IPS DF 19.7 (cell line): Measurements from ENCODE around the gene TNFSF10.
"Not testable (repeated sequence)": the region's sequence is repeated elsewhere in the genome, so short reads cannot be mapped to it uniquely, and the experiment has no call there.

ENCODE experiments used
- DNase-seq: peaks from one replicate; pipeline ENCODE4 v3.0.0-alpha.2; 2013; ENCODE audit warnings: low read depth, low spot score

The TNFSF10 gene

DNA sequence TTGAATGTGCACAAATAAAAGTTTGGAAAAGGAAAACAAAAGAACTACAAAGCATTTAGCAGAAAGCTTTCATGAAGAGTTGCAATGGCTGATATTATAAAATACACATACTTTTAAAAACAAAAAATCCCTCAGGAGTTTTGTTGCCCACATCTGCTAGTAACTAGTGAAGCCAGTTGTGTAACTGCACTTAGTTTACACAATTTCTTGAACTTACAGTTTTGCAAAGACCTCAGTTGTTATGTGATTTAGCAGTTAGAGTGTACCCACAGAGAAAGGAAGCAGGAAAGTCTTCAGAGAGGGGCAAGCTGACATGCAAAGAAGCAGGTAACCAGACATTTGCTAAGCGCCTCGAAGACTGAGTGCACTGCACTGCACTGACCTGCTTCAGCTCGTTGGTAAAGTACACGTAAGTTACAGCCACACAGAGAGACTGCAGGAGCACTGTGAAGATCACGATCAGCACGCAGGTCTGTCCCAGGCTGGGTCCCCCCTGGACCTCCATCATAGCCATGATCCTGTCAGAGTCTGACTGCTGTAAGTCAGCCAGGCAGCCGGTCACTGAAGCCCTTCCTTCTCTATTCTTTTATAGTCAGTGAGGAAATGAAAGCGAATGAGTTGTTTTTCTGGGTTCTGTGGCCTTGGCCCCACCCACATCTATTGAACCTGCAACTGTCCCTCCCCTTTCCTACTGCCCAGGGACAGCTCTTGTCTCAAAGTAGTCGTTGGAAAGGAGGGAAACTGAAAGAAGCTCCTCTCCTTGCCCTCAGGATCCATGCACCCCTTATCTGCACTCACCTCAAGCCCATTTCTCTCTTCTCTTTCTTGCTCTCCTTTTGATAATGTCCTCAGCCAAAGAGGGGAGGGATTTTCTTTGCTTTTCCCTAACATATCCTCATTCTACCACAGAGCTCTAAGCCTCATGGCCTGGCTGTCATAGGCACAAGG is at the start of gene TNFSF10:
Gene TNFSF10, minus strand, starts transcription at position 560 of the 948 bp plus-strand sequence. Its CDS starts 46 bp downstream, at position 514.
- DNase-seq, result no peak

DNA sequence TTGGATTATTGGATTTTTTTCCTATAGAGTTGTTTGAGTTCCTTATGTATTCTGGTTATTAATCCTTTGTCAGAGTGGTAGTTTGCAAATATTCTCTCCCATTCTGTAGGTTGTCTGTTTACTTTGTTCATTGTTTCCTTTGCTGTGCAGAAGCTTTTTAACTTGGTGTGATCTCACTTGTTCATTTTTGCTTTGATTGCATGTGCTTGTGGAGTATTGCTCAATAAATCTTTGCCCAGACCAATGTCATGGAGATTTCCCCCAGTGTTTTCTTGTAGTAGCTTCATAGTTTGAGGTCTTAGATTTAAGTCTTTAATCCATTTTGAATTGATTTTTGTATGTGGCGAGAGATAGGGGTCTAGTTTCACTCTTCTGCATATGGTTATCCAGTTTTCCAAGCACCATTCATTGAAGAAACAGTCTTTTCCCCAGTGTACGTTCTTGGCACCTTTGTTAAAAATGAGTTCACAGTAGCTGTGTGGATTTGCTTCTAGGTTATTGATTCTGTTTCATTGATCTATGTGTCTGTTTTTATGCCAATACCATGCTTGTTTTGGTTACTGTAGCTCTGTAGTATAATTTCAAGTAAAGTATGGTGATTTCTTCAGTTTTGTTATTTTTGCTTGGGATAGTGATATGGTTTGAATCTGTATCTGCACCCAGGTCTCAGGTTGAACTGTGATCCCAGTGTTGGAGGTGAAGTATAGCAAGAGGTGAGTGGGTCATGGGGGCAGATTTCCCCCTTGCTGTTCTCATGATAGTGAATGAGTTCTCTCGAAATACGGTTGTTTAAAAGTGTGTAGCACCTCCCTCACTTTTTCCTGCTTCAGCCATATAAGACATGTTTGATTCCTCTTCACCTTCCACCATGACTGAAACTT is 46.1 kb upstream of the TNFSF10 start:
- no peak for DNase-seq

- DNase-seq, result no peak
These were observed 45.5 kb upstream of the TNFSF10 start for GRCh38 chr3:172568701-172569100.

GRCh38 chr3:172566785-172567184 is 43.6 kb upstream of the TNFSF10 start:
- not testable (repeated sequence) for DNase-seq

DNA sequence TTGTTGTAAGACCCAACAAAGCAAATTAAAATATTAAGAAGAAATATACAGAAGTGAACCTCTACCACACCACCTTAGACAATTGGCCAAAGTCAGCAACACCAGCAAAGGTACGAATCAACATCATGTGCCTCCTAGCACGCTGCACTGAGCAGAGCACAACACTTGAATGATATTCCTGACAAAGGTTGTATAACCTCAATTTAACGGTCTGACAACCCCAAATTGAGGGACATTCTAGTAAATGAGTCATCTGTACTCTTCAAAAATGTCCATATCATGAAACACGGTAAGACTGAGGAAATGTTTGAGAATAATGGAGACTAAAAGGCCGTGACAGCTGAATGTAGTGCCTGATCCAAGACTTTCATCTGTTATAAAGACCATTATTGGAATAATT is 41.3 kb upstream of the TNFSF10 start:
- DNase-seq, result no peak

DNA sequence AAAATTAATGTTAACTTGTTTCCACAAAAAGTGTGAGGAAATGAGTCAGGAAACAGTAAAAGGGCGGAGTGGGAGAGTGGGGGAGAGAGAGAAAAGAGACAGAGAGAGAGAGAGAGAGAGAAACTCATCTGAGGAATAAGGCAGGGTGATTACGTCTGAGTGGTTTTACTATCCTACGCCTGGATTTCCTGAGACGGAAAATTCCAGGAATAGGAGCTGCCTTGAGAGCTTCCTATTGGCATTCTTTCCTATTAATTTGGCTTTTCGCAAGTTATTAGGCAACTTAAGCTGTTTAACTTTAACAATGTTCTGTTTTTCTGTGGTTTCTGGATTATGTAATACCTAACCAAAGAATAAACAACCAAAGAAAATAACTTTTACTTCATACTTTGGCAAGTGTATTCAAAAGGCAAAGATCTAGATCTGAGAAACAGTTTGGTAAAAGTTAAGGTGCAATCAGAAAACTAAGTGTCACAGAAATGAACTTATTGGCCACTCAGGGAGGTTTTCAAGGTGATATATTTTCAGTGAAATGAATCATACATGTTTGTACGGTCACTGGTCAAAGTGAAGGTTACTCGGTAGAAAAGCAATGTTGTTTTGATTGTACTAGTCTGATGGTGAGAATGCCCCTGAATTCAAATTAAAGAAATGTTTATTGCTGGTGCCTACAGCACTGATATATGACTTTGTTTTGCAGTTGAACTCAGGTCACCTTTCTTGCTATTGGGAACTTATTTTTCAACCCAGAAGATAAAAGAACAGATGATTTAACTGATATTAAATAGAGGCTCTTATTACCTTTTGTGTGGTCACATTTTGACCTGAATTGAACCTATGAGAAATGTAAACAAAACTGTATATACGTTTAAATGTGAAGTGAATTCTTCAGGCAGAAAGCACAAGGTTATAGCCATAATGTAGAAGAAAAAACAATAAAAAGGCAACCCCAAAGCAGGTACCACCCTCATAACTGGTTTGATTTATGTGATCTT is 39.9 kb upstream of the TNFSF10 start:
- DNase-seq, result no peak

DNA sequence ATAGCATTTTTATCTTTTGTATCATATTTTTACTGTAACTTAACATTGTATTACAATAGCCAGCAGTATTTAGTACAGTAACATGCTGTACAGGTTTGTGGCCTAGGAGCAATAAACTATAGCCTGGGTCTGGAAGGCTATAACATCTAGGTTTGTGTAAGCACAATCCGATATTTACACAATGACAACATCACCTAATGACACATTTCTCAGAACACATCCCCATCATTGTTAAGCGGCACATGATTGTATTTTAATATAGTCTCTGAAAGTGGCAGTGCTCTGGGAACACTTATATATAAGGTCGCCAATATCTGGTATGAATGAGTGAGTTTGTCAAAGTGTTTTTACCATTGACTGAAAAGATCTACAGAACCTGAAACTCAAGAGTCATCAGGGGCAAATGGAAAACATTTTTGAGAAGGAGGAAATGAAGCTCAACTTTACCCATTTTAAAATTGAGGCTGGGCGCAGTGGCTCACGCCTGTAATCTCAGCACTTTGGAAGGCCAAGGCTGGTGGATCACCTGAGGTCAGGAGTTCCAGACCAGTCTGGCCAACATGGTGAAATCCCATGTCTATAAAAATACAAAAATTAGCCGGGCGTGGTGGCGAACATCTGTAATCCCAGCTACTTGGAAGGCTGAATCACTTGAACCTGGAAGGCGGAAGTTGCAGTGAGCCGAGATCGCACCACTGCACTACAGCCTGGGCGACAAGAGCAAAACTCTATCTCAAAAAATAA is 38.8 kb upstream of the TNFSF10 start:
- DNase-seq, result no peak

GRCh38 chr3:172560586-172560985 is 37.4 kb upstream of the TNFSF10 start:
- no peak for DNase-seq

GRCh38 chr3:172560026-172560425 is 36.8 kb upstream of the TNFSF10 start:
- DNase-seq, result no peak

DNA sequence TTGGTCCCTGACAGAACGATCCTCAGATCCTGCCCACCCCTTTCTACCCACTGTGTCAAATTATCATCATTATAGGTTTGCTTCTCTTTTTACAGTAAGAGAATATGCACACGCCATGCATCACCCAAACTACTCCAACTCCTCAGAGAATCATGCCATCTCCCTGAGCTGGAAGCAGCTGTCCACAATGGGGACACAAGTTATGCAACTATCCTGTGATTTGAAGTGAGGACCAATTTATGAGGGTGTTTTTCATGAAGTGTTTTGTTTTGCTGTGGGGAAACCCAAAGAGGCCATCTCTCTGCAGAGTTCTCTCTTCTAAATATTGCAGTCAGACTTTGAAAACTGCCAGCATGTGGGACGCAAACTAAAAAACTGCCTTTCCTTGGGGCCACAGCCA is 35.8 kb upstream of the TNFSF10 start:
- no peak for DNase-seq

DNA sequence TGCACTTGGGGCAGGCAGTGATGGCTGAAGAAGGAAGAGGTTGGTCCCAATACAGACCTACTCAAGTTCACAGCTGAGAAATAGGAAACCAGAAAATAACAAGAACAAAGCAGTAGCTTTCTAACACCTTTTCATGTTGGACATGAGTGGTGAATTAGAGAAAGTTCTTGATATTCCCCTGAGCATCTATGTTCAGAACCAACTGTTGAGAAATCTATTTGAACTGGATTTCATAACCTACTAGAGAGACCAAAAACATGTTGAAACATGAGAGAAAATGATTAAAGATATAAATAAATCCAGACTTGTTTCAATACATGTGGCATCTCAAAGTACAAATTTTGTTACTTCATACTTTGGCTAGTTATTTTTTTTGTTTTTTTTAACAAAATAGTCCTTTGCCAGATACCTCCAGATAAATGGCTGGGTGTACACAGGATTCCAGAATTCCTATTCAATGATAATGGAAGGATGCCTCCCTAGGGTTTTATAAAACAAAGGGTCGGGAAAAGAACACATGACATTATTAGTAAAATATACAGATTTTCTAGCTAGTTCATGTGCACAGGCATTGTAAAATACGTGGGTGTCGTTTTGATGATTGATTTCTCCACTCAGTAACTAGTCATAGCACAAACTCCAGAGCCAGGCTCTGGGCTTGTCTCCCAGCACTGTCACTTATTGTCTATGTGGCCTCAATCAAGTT is 34.4 kb upstream of the TNFSF10 start:
- DNase-seq, result no peak

- DNase-seq, result no peak
These were observed 30.5 kb upstream of the TNFSF10 start for GRCh38 chr3:172553526-172554252.

GRCh38 chr3:172552607-172553006 is 29.4 kb upstream of the TNFSF10 start:
- DNase-seq, result no peak

DNA sequence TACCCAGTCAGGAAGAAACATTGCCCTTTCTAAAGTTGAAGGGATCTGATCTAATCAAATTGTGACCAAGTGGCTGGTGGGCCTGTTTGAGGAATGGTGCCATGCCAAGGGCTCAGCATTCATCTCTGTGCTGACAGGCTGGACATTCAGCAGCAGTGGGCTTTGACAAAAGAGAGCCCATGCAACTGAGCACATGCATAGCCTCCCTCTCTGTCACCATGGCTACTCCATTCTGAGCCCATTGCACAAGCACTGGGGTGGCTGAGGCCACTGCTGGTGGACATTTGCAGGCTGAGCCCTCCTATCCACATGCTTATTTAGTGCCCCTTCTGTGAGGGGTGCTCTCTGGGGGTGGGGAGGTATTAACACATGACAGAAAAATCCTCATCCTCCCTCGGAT is 28.6 kb upstream of the TNFSF10 start:
- no peak for DNase-seq

DNA sequence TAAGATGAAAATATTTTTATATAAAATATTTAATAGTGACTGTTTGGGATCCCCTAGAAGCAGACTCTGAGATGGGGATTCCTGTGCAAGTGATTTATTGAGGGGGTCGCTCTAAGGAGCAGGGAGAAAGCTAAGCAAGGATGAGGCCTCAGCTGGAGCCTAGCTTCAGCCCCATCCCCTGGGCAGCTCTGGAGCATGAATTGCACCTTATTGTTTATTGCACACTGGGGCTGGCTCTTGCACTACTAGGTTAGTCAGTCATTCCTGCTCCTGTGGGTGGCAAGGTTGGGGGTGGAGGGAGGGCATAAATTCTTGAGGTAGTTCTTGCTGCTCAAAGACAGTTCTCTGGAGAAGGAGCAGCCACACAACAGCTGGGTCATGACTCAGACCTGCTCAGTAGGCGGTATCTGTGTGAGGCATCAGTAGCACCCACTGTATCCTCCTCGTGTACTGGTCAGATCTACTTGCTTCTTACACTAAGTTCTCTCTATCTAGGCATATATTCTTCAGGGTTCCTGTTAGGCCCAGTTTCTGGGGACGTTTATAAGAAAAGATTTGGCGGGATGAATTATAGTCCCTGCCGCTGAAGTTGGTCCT is 27.2 kb upstream of the TNFSF10 start:
- DNase-seq, result no peak

- no peak for DNase-seq
These were observed 25.9 kb upstream of the TNFSF10 start for GRCh38 chr3:172549144-172549543.

- no peak for DNase-seq
These were observed 23.5 kb upstream of the TNFSF10 start for GRCh38 chr3:172546628-172547214.

DNA sequence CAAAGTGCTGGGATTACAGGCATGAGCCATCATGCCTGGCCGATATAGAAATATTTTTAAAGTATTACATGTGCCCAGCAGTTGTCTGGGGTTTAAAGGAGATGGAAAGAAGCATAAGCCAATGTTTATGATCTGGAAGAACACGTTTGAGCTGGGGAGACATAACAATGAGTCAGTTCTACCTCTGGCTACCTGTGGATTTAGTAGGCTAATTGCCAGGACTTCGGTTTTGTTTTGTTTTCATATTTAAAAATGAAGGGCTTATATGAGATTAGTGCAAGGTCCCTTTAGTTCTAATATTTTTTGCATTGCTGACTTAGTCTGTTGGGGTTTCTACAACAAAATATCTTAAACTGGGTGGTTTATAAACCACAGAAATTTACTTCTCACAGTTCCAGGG is 22.9 kb upstream of the TNFSF10 start:
- no peak for DNase-seq
